GM12892 (cell line): ENCODE data around the gene ABLIM3.
"Not testable (repeated sequence)": the region's sequence is repeated elsewhere in the genome, so short reads cannot be mapped to it uniquely, and the experiment has no call there.

Experiments used
- DNase-seq: peaks from one replicate; pipeline ENCODE4 v3.0.0; 2011; ENCODE audit not compliant: insufficient read length
- FAIRE-seq: peaks from 2 replicates; lab custom pipeline; 2011; peaks lifted over from hg19 to GRCh38; lab: Jason Lieb, UNC
- POLR2A ChIP-seq: IDR thresholded peaks from 2 replicates; pipeline ENCODE4 v1.6.1; 2011; ENCODE audit warnings: low read depth, low read length, control low read depth
- POLR2AphosphoS5 ChIP-seq: IDR thresholded peaks from 2 replicates; pipeline ENCODE4 v1.6.1; 2011; ENCODE audit warnings: low read depth, low read length, control low read depth
- TAF1 ChIP-seq: IDR thresholded peaks from 2 replicates; pipeline ENCODE4 v1.6.1; 2011; ENCODE audit warnings: low read depth, mild to moderate bottlenecking, control low read depth, low read length, borderline replicate concordance

The ABLIM3 gene

GRCh38 chr5:149182241-149182640, 40.9 kb downstream of the ABLIM3 start:
- TF ChIP-seq POLR2AphosphoS5 (no peak), TAF1 (no peak), POLR2A (no peak)
- FAIRE-seq (no peak), DNase-seq (no peak)

- DNase-seq (no peak), FAIRE-seq (peak; percentile 38)
- TF ChIP-seq POLR2A (no peak), POLR2AphosphoS5 (no peak), TAF1 (no peak)
Measured at GRCh38 chr5:149185067-149185466, 43.8 kb downstream of the ABLIM3 start.

GRCh38 chr5:149186506-149186905, 45.2 kb downstream of the ABLIM3 start:
- DNase-seq (no peak), FAIRE-seq (no peak)
- TF ChIP-seq POLR2AphosphoS5 (no peak), POLR2A (no peak), TAF1 (no peak)

GRCh38 chr5:149187617-149188016, 46.3 kb downstream of the ABLIM3 start:
- FAIRE-seq, DNase-seq: not testable (repeated sequence)

GRCh38 chr5:149188383-149188782, 47.1 kb downstream of the ABLIM3 start:
- DNase-seq, result no peak
- FAIRE-seq, result no peak
- TF ChIP-seq TAF1, result no peak
- no peak for TF ChIP-seq POLR2A
- TF ChIP-seq POLR2AphosphoS5, result no peak

GRCh38 chr5:149195337-149195887, 54.1 kb downstream of the ABLIM3 start:
- TF ChIP-seq POLR2AphosphoS5 (no peak), POLR2A (no peak), TAF1 (no peak)
- FAIRE-seq, result no peak
- no peak for DNase-seq

GRCh38 chr5:149195962-149196361, 54.7 kb downstream of the ABLIM3 start:
- FAIRE-seq, result no peak
- no peak for TF ChIP-seq POLR2A
- no peak for TF ChIP-seq POLR2AphosphoS5
- no peak for TF ChIP-seq TAF1
- no peak for DNase-seq

- no peak for FAIRE-seq
Measured at GRCh38 chr5:149198148-149198547, 56.9 kb downstream of the ABLIM3 start.

GRCh38 chr5:149200355-149200754, 59.1 kb downstream of the ABLIM3 start:
- FAIRE-seq, result no peak
- TF ChIP-seq POLR2AphosphoS5 (no peak), POLR2A (no peak), TAF1 (no peak)
- no peak for DNase-seq

More at GRCh38 chr5:149198148-149198547, 56.9 kb downstream of the ABLIM3 start:
- TF ChIP-seq POLR2AphosphoS5 (no peak), POLR2A (no peak), TAF1 (no peak)
- DNase-seq, result no peak

GRCh38 chr5:149201121-149201637, 59.9 kb downstream of the ABLIM3 start:
- no peak for FAIRE-seq
- no peak for DNase-seq
- TF ChIP-seq POLR2A (no peak), POLR2AphosphoS5 (no peak), TAF1 (no peak)

GRCh38 chr5:149202910-149203451, 61.7 kb downstream of the ABLIM3 start:
- FAIRE-seq, result no peak

GRCh38 chr5:149203921-149204441, 62.7 kb downstream of the ABLIM3 start:
- no peak for DNase-seq
- no peak for FAIRE-seq
- TF ChIP-seq POLR2A (no peak), POLR2AphosphoS5 (no peak), TAF1 (no peak)

More at GRCh38 chr5:149202910-149203451, 61.7 kb downstream of the ABLIM3 start:
- TF ChIP-seq POLR2A (no peak), POLR2AphosphoS5 (no peak), TAF1 (no peak)
- DNase-seq, result no peak
